K562 (cell line): ENCODE measurements around the gene CFAP44. TPM values are rescaled to one million over a fixed set of nuclear protein-coding genes. Genes with fewer than 3 reads are reported as not detected.

Experiments
- ATAC-seq: fragments of 200-7000 bp; cut with Tn5 transposase; 3 replicates; pipeline ENCODE4 v1.9.1; 2020; ENCODE audit warnings: moderate library complexity
- BruUV-seq: library from RNA; stranded (reverse); fragments of 400-500 nt; replicated peaks from 2 replicates; lab custom pipeline; 2021; lab: Mats Ljungman, UMichigan
- CTCF ChIA-PET: fragments of 300-600 bp; formaldehyde crosslinking; extraction: SDS; loops from one replicate; lab custom pipeline; 2021; ENCODE audit warnings: low intra/inter-chr PET ratio; lab: Yijun Ruan, JAX
- POLR2A ChIA-PET: fragments of 300-600, 350-650 bp; sonication (Branson Sonifier 250); formaldehyde crosslinking; extraction: SDS; loops from one replicate; lab custom pipeline; 2021; ENCODE audit warnings: antibody characterized with exemption, inconsistent platforms; lab: Yijun Ruan, JAX
- DNase-seq, 4 experiments: peaks; one replicate each; pipeline versions ENCODE4 v3.0.0 to v3.0.0-alpha.2; 2011 to 2018; ENCODE audit warnings: low spot score in 3 of 4, mixed read lengths in 3 of 4; ENCODE audit errors: extremely low read depth in 1 of 4
- FAIRE-seq: peaks from 2 replicates; lab custom pipeline; 2011; peaks lifted over from hg19 to GRCh38; lab: Jason Lieb, UNC
- H2AFZ ChIP-seq: 2 replicates; pipeline ENCODE4 v1.6.0; 2011; ENCODE audit warnings: low read depth, low read length, control low read depth, inconsistent platforms
- H3K27ac ChIP-seq: fragments of 200-600 bp; 3 replicates; pipeline ENCODE4 v1.8.0; 2011; ENCODE audit warnings: low read depth, mild to moderate bottlenecking, control low read depth, inconsistent platforms, low read length, moderate library complexity, mixed read lengths; ENCODE audit errors: extremely low read depth
- H3K27me3 ChIP-seq, 2 experiments: fragments of 300-600 bp in 1 of 2; 2 replicates in 1 of 2; 3 replicates in 1 of 2; pipeline versions ENCODE4 v1.6.0 to v1.8.0; 2011; ENCODE audit warnings: inconsistent platforms in 2 of 2, low read length in 2 of 2, mild to moderate bottlenecking in 1 of 2, mixed read lengths in 1 of 2, moderate library complexity in 1 of 2; ENCODE audit not compliant: control insufficient read depth in 2 of 2, insufficient read depth in 2 of 2
- H3K36me3 ChIP-seq: fragments of 300-600 bp; 3 replicates; pipeline ENCODE4 v1.8.0; 2011; ENCODE audit warnings: mild to moderate bottlenecking, low read length, inconsistent platforms; ENCODE audit not compliant: control insufficient read depth, insufficient read depth
- H3K4me1 ChIP-seq, 2 experiments: fragments of 200-600 bp in 1 of 2; replicated peaks in 1 of 2; 2 replicates in 1 of 2; 3 replicates in 1 of 2; pipeline versions ENCODE4 v1.5.1 to v1.8.0; 2011; ENCODE audit warnings: inconsistent platforms in 2 of 2, low read length in 2 of 2, mild to moderate bottlenecking in 1 of 2, mixed read lengths in 1 of 2, moderate library complexity in 1 of 2; ENCODE audit not compliant: control insufficient read depth in 2 of 2, insufficient read depth in 2 of 2
- H3K4me2 ChIP-seq: 2 replicates; pipeline ENCODE4 v1.6.1; 2011; ENCODE audit warnings: low read length, control low read depth, inconsistent platforms, mixed read lengths; ENCODE audit not compliant: insufficient read depth
- H3K4me3 ChIP-seq: fragments of 200-600 bp; sonication (generic), shearing (Covaris generic); 2 replicates; pipeline ENCODE4 v1.5.1; 2016; ENCODE audit warnings: control low read depth, inconsistent platforms
- H3K79me2 ChIP-seq: fragments of 200-600 bp; 3 replicates; pipeline ENCODE4 v1.8.0; 2011; ENCODE audit warnings: low read length, inconsistent platforms; ENCODE audit not compliant: control insufficient read depth, insufficient read depth
- H3K9ac ChIP-seq, 2 experiments: 2 replicates each; pipeline versions ENCODE4 v1.6.0 to v1.6.1; 2011; ENCODE audit warnings: low read depth in 2 of 2, low read length in 2 of 2, control low read depth in 1 of 2, inconsistent platforms in 1 of 2, mild to moderate bottlenecking in 1 of 2, mixed read lengths in 1 of 2; ENCODE audit not compliant: insufficient read depth in 1 of 2
- H3K9me1 ChIP-seq: one replicate; pipeline ENCODE4 v1.6.0; 2011; ENCODE audit warnings: inconsistent platforms, mild to moderate bottlenecking, low read length, moderate library complexity; ENCODE audit not compliant: control insufficient read depth, insufficient read depth
- H3K9me3 ChIP-seq: replicated peaks from 2 replicates; pipeline ENCODE4 v1.5.1; 2011; ENCODE audit warnings: low read depth, low read length, inconsistent platforms; ENCODE audit not compliant: control insufficient read depth, insufficient read depth
- H4K20me1 ChIP-seq: replicated peaks from 2 replicates; pipeline ENCODE4 v1.6.1; 2011; ENCODE audit warnings: low read length, inconsistent platforms, mixed read lengths; ENCODE audit not compliant: control insufficient read depth, insufficient read depth
- EHMT2 ChIP-seq: fragments of 450-650 bp; IDR thresholded peaks from 2 replicates; pipeline ENCODE4 v1.6.1; 2018; ENCODE audit warnings: antibody characterized with exemption
- GABPB2 ChIP-seq: fragments of 250-450 bp; sonication (Bioruptor Pico); conservative IDR thresholded peaks from 2 replicates; pipeline ENCODE4 v1.5.1; 2021; ENCODE audit warnings: mild to moderate bottlenecking
- GMEB1 ChIP-seq: fragments of 250-450 bp; sonication (Bioruptor Pico); IDR thresholded peaks from 2 replicates; pipeline ENCODE4 v1.4.0; 2020; ENCODE audit warnings: mild to moderate bottlenecking
- NFIX ChIP-seq: fragments of 250-450 bp; sonication (Bioruptor Pico); IDR thresholded peaks from 2 replicates; pipeline ENCODE4 v1.4.0; 2020; ENCODE audit warnings: low read depth, mild to moderate bottlenecking, moderate library complexity
- RBBP5 ChIP-seq: fragments of 200-600 bp; sonication (generic); IDR thresholded peaks from 2 replicates; pipeline ENCODE4 v1.6.1; 2012; ENCODE audit warnings: borderline replicate concordance, mild to moderate bottlenecking, low read length, control low read depth, inconsistent platforms; ENCODE audit not compliant: insufficient read depth, poor library complexity, severe bottlenecking
- RBM14 ChIP-seq: fragments of 200-400 bp; formaldehyde crosslinking; IDR thresholded peaks from 2 replicates; pipeline ENCODE4 v1.6.1; 2018; ENCODE audit warnings: low read depth, mild to moderate bottlenecking, low read length, moderate library complexity, borderline replicate concordance; ENCODE audit not compliant: insufficient read depth
- RBM34 ChIP-seq: fragments of 200-400 bp; formaldehyde crosslinking; IDR thresholded peaks from 2 replicates; pipeline ENCODE4 v1.6.1; 2018; ENCODE audit warnings: low read length, borderline replicate concordance; ENCODE audit not compliant: insufficient read depth
- TFAP4 ChIP-seq: sonication (generic); formaldehyde crosslinking; IDR thresholded peaks from 2 replicates; pipeline ENCODE4 v1.8.0; 2022; ENCODE audit warnings: missing genetic modification reagents, mild to moderate bottlenecking, moderate library complexity, borderline replicate concordance
- ZBTB17 ChIP-seq: fragments of 450-650 bp; formaldehyde crosslinking; IDR thresholded peaks from 2 replicates; pipeline ENCODE4 v1.4.0; 2020; ENCODE audit warnings: mild to moderate bottlenecking
- ZNF184 ChIP-seq: sonication (generic); formaldehyde crosslinking; IDR thresholded peaks from 2 replicates; pipeline ENCODE4 v1.5.0; 2020; ENCODE audit warnings: missing genetic modification reagents
- ZNF3 ChIP-seq: fragments of 250-450 bp; sonication (Bioruptor Pico); IDR thresholded peaks from 2 replicates; pipeline ENCODE4 v1.5.0; 2021; ENCODE audit warnings: mild to moderate bottlenecking, moderate library complexity
- ZNF507 ChIP-seq: conservative IDR thresholded peaks from 2 replicates; pipeline ENCODE4 v1.6.1; 2017; ENCODE audit warnings: missing genetic modification characterization, missing compliant biosample characterization
- ZNF584 ChIP-seq: fragments of 200-800 bp; sonication (Bioruptor generic); IDR thresholded peaks from 2 replicates; pipeline ENCODE4 v1.6.1; 2016; ENCODE audit warnings: low read depth, mild to moderate bottlenecking, missing genetic modification characterization, missing compliant biosample characterization
- ZSCAN32 ChIP-seq: fragments of 450-650 bp; formaldehyde crosslinking; IDR thresholded peaks from 2 replicates; pipeline ENCODE4 v1.4.0; 2020; ENCODE audit warnings: mild to moderate bottlenecking, moderate library complexity
- WGBS: fragments of 100-300 bp; shearing (Covaris generic); methylation state at CpG from one replicate; pipeline ENCODE4 v1.1.6; 2016; ENCODE audit warnings: low coverage, mixed read lengths; ENCODE audit not compliant: insufficient coverage; ENCODE audit errors: missing lambda C conversion rate; 5-methylcytosine and 5-hydroxymethylcytosine counted together
- in situ Hi-C: fragments of 300-500 bp; cut with MboI; formaldehyde crosslinking; loops from 4 replicates; pipeline ENCODE4 v1.15.0; 2018; ENCODE audit warnings: inconsistent platforms, mixed read lengths
- intact Hi-C: fragments of 100-400 bp; cut with micrococcal nuclease; formaldehyde crosslinking; loops from 2 replicates; pipeline ENCODE4 v1.14.2; 2022
- polyA plus RNA-seq, 8 experiments: library from polyadenylated mRNA; depleted of rRNA in 4 of 8; stranded (reverse) in 5 of 8; unstranded in 3 of 8; fragments of >200 nt; fragmentation: Nextera tagmentation in 2 of 8; fragmentation: Illumina TruSeq in 1 of 8; extraction: Ambion mirVana in 2 of 8; extraction: Trizol in 1 of 8; gene quantifications; 2 replicates each; pipeline versions ENCODE4 v1.2.1 to v1.2.3, GENCODE V29; 2011 to 2014; ENCODE audit warnings: inconsistent platforms in 1 of 8, missing spikeins in 1 of 8
- total RNA-seq, 7 experiments: library from RNA; depleted of rRNA in 6 of 7; stranded (reverse); fragments of >200 nt in 6 of 7; fragmentation: Illumina TruSeq in 2 of 7; extraction: Trizol in 2 of 7; gene quantifications; 2 replicates each; pipeline versions ENCODE4 v1.2.1 to v1.2.3, GENCODE V29; 2011 to 2021; ENCODE audit warnings: low replicate concordance in 1 of 7
- TF ChIP-seq, protein P1 (sequence below): fragments of 200-800 bp; sonication (Bioruptor generic); IDR thresholded peaks from 2 replicates; pipeline ENCODE4 v1.6.1; 2017; ENCODE audit warnings: missing genetic modification characterization, missing compliant biosample characterization
- TF ChIP-seq, protein P2 (sequence below): fragments of 450-650 bp; IDR thresholded peaks from 2 replicates; pipeline ENCODE4 v1.6.1; 2016; ENCODE audit warnings: borderline replicate concordance
- TF ChIP-seq, protein P3 (sequence below): fragments of 250-450 bp; sonication (Bioruptor Pico); IDR thresholded peaks from 2 replicates; pipeline ENCODE4 v1.5.0; 2021

Gene CFAP44
- total and polyA plus RNA-seq, 9 of the 15 experiments (the other 6 are each of a cell fraction or from before 2014, with no cell fraction given) = 0.29 to 2.4 (median 1.1) TPM

GRCh38 chr3:113405180-113405579 lies 36.1 kb downstream of the CFAP44 start:
- no peaks in the 10 kb centered on the region for H3K36me3 ChIP-seq
- no peaks in the 10 kb centered on the region for H3K4me1 ChIP-seq
- no peak for DNase-seq
- H3K4me2 ChIP-seq = no peak overlapping the region
- TF ChIP-seq, protein P1, sequence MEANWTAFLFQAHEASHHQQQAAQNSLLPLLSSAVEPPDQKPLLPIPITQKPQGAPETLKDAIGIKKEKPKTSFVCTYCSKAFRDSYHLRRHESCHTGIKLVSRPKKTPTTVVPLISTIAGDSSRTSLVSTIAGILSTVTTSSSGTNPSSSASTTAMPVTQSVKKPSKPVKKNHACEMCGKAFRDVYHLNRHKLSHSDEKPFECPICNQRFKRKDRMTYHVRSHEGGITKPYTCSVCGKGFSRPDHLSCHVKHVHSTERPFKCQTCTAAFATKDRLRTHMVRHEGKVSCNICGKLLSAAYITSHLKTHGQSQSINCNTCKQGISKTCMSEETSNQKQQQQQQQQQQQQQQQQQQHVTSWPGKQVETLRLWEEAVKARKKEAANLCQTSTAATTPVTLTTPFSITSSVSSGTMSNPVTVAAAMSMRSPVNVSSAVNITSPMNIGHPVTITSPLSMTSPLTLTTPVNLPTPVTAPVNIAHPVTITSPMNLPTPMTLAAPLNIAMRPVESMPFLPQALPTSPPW (CRISPR knock-in tag) = no peak
- no peak for TF ChIP-seq RBBP5
- no peak for TF ChIP-seq RBM34
- no peak for TF ChIP-seq ZBTB17 (CRISPR knock-in tag)
- TF ChIP-seq NFIX (CRISPR knock-in tag) = no peak
- no peak for TF ChIP-seq ZNF3 (CRISPR knock-in tag)
- TF ChIP-seq ZSCAN32 (CRISPR knock-in tag) = no peak
- TF ChIP-seq ZNF584 (CRISPR knock-in tag) = no peak
- TF ChIP-seq GABPB2 (CRISPR knock-in tag) = no peak
- no peak for TF ChIP-seq TFAP4 (CRISPR knock-in tag)
- TF ChIP-seq, protein P2, sequence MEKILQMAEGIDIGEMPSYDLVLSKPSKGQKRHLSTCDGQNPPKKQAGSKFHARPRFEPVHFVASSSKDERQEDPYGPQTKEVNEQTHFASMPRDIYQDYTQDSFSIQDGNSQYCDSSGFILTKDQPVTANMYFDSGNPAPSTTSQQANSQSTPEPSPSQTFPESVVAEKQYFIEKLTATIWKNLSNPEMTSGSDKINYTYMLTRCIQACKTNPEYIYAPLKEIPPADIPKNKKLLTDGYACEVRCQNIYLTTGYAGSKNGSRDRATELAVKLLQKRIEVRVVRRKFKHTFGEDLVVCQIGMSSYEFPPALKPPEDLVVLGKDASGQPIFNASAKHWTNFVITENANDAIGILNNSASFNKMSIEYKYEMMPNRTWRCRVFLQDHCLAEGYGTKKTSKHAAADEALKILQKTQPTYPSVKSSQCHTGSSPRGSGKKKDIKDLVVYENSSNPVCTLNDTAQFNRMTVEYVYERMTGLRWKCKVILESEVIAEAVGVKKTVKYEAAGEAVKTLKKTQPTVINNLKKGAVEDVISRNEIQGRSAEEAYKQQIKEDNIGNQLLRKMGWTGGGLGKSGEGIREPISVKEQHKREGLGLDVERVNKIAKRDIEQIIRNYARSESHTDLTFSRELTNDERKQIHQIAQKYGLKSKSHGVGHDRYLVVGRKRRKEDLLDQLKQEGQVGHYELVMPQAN = no peak
- TF ChIP-seq ZNF507 = no peak
- no peak for TF ChIP-seq RBM14
- TF ChIP-seq, protein P3, sequence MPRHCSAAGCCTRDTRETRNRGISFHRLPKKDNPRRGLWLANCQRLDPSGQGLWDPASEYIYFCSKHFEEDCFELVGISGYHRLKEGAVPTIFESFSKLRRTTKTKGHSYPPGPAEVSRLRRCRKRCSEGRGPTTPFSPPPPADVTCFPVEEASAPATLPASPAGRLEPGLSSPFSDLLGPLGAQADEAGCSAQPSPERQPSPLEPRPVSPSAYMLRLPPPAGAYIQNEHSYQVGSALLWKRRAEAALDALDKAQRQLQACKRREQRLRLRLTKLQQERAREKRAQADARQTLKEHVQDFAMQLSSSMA = no peak
- TF ChIP-seq ZNF184 (CRISPR knock-in tag) = no peak
- no peak for TF ChIP-seq EHMT2
- no peak for TF ChIP-seq GMEB1 (CRISPR knock-in tag)
- no peaks in the 10 kb centered on the region for H3K79me2 ChIP-seq
- no peak overlapping the region for H3K9ac ChIP-seq
- no peaks in the 10 kb centered on the region for H3K9me1 ChIP-seq
- H3K9me3 ChIP-seq = no peaks in the 10 kb centered on the region
- ATAC-seq = no peak
- H3K27me3 ChIP-seq = no peaks in the 10 kb centered on the region
- no peak overlapping the region for H3K4me3 ChIP-seq
- intact Hi-C loops = no loop called here
- in situ Hi-C loops = no loop called here
- 0% methylated on average over 1 of the region's 1 CpG for WGBS
- H4K20me1 ChIP-seq = no peaks in the 10 kb centered on the region
- H2AFZ ChIP-seq = no peak overlapping the region
- H3K27ac ChIP-seq = no peak overlapping the region
- no TSS peak for BruUV-seq
- FAIRE-seq = no peak
- POLR2A ChIA-PET = no interaction called here
- CTCF ChIA-PET = no interaction called here
